Endothelial cell of umbilical vein (primary cell): ENCODE results near the gene CACNA1S. TPM values are rescaled to one million over a fixed set of nuclear protein-coding genes. Genes with fewer than 3 reads are reported as not detected.

Source experiments
- BruUV-seq: library from RNA; stranded (reverse); fragments of 400-500 nt; replicated peaks from 2 replicates; lab custom pipeline; 2021; lab: Mats Ljungman, UMichigan
- CTCF ChIA-PET: fragments of 300-600, 350-600 bp; sonication (Branson Sonifier 250); formaldehyde crosslinking; loops from one replicate; lab custom pipeline; 2021; ENCODE audit warnings: antibody characterized with exemption, inconsistent platforms; lab: Charles Lee
- POLR2A ChIA-PET: fragments of 300-600, 350-600 bp; sonication (Branson Sonifier 250); formaldehyde crosslinking; loops from one replicate; lab custom pipeline; 2021; ENCODE audit warnings: antibody characterized with exemption, inconsistent platforms; lab: Charles Lee
- DNase-seq: peaks from one replicate; pipeline ENCODE4 v3.0.0-alpha.2; 2011; ENCODE audit warnings: low read depth, low spot score
- FAIRE-seq: peaks from 2 replicates; lab custom pipeline; 2011; peaks lifted over from hg19 to GRCh38; lab: Jason Lieb, UNC
- H2AFZ ChIP-seq: 2 replicates; pipeline ENCODE4 v1.6.0; 2012; ENCODE audit warnings: low read depth, low read length, control low read depth, inconsistent platforms
- H3K27ac ChIP-seq: 2 replicates; pipeline ENCODE4 v1.5.1; 2011; ENCODE audit warnings: low read depth, mild to moderate bottlenecking, control low read depth, low read length, moderate library complexity; ENCODE audit not compliant: insufficient read depth
- H3K27me3 ChIP-seq, 2 experiments: 2 replicates each; pipeline versions ENCODE4 v1.6.0 to v1.6.1; 2011; ENCODE audit warnings: low read length in 2 of 2, mixed read lengths in 1 of 2; ENCODE audit not compliant: control insufficient read depth in 2 of 2, insufficient read depth in 2 of 2
- H3K36me3 ChIP-seq, 2 experiments: 2 replicates in 1 of 2; 3 replicates in 1 of 2; pipeline ENCODE4 v1.5.1; 2011; ENCODE audit warnings: low read length in 2 of 2, mild to moderate bottlenecking in 1 of 2, moderate library complexity in 1 of 2; ENCODE audit not compliant: control insufficient read depth in 2 of 2, insufficient read depth in 2 of 2; ENCODE audit errors: extremely low read depth in 1 of 2
- H3K4me1 ChIP-seq: 3 replicates; pipeline ENCODE4 v1.5.1; 2011; ENCODE audit warnings: mild to moderate bottlenecking, low read length; ENCODE audit not compliant: control insufficient read depth, insufficient read depth; ENCODE audit errors: extremely low read depth
- H3K4me2 ChIP-seq: 2 replicates; pipeline ENCODE4 v1.6.1; 2011; ENCODE audit warnings: low read length, control low read depth, mixed read lengths; ENCODE audit not compliant: insufficient read depth
- H3K4me3 ChIP-seq, 3 experiments: fragments of 200-600 bp in 1 of 3; sonication (generic), shearing (Covaris generic) in 1 of 3; replicated peaks in 1 of 3; 2 replicates each; pipeline ENCODE4 v1.5.1; 2011 to 2016; ENCODE audit warnings: control low read depth in 3 of 3, low read length in 3 of 3, mild to moderate bottlenecking in 2 of 3, inconsistent platforms in 1 of 3, low read depth in 1 of 3, moderate library complexity in 1 of 3; ENCODE audit not compliant: insufficient read depth in 1 of 3
- H3K79me2 ChIP-seq: 2 replicates; pipeline ENCODE4 v1.6.0; 2012; ENCODE audit warnings: low read length, inconsistent platforms; ENCODE audit not compliant: control insufficient read depth, insufficient read depth
- H3K9ac ChIP-seq: replicated peaks from 2 replicates; pipeline ENCODE3; 2011; ENCODE audit warnings: low read length, control low read depth; ENCODE audit not compliant: insufficient read depth; ENCODE audit errors: extremely low read depth
- H3K9me1 ChIP-seq: replicated peaks from 3 replicates; pipeline ENCODE4 v1.6.0; 2011; ENCODE audit warnings: mild to moderate bottlenecking, low read length; ENCODE audit not compliant: control insufficient read depth, insufficient read depth; ENCODE audit errors: extremely low read depth
- H3K9me3 ChIP-seq: replicated peaks from 2 replicates; pipeline ENCODE4 v1.5.1; 2012; ENCODE audit warnings: low read length, inconsistent platforms; ENCODE audit not compliant: control insufficient read depth, insufficient read depth
- H4K20me1 ChIP-seq: replicated peaks from 2 replicates; pipeline ENCODE3; 2011; ENCODE audit warnings: mild to moderate bottlenecking, low read length; ENCODE audit not compliant: control insufficient read depth, insufficient read depth; ENCODE audit errors: extremely low read depth
- CTCF ChIP-seq, 2 donors: IDR thresholded peaks; 1 replicate in 1 of 2; 2 replicates in 1 of 2; pipeline ENCODE4 v1.5.1; 2011; ENCODE audit warnings: low read length in 2 of 2, mild to moderate bottlenecking in 2 of 2, moderate library complexity in 2 of 2, control low read depth in 1 of 2, inconsistent platforms in 1 of 2, low read depth in 1 of 2; ENCODE audit not compliant: insufficient read depth in 1 of 2; ENCODE audit errors: extremely low read depth in 1 of 2
- FOS ChIP-seq: IDR thresholded peaks from 2 replicates; pipeline ENCODE4 v1.6.1; 2011; ENCODE audit warnings: mild to moderate bottlenecking, low read length, moderate library complexity, borderline replicate concordance; ENCODE audit not compliant: insufficient read depth
- JUN ChIP-seq: IDR thresholded peaks from 2 replicates; pipeline ENCODE4 v1.6.1; 2011; ENCODE audit warnings: borderline replicate concordance, low read depth; ENCODE audit not compliant: insufficient read length, insufficient read depth
- MAX ChIP-seq: IDR thresholded peaks from 2 replicates; pipeline ENCODE4 v1.6.1; 2011; ENCODE audit not compliant: insufficient read depth, insufficient read length
- POLR2AphosphoS5 ChIP-seq: IDR thresholded peaks from 2 replicates; pipeline ENCODE4 v1.6.1; 2012; ENCODE audit warnings: low read depth, mild to moderate bottlenecking, control low read depth, low read length, moderate library complexity; ENCODE audit not compliant: insufficient read depth
- dilution Hi-C: fragments of 300-500 bp; cut with MboI; formaldehyde crosslinking; loops from one replicate; pipeline ENCODE4 v1.15.0; 2019; ENCODE audit warnings: low sequenced_read_pairs; ENCODE audit not compliant: extremely low pct_ligation_motif_present
- intact Hi-C: fragments of 100-400 bp; cut with micrococcal nuclease; formaldehyde crosslinking; loops from one replicate; pipeline ENCODE4 v1.10.0; 2022
- polyA plus RNA-seq, 4 experiments: library from polyadenylated mRNA; depleted of rRNA in 3 of 4; stranded (reverse) in 3 of 4; unstranded in 1 of 4; fragments of >200 nt; gene quantifications; 2 replicates each; pipeline versions ENCODE4 v1.2.1 to v1.2.3, GENCODE V29; 2011 to 2012; ENCODE audit warnings: missing spikeins in 1 of 4
- total RNA-seq: library from RNA; stranded (reverse); gene quantifications from 2 replicates; pipeline ENCODE4 v1.2.3, GENCODE V29; 2021

The CACNA1S gene
- total and polyA plus RNA-seq, 2 donors (not counting 3 experiments of a cell fraction or from before 2014, with no cell fraction given) = not detected

- no peak overlapping the region for H3K4me3 ChIP-seq
- no peaks in the 10 kb centered on the region for H3K4me1 ChIP-seq
- H3K4me2 ChIP-seq = no peak overlapping the region
- H3K9me1 ChIP-seq = no peaks in the 10 kb centered on the region
- no peaks in the 10 kb centered on the region for H3K9me3 ChIP-seq
- no peaks in the 10 kb centered on the region for H3K79me2 ChIP-seq
- FAIRE-seq = no peak
- DNase-seq = no peak
- no peak for TF ChIP-seq JUN
- no peak for TF ChIP-seq CTCF (IDR thresholded peaks at IDR 0.05; ENCODE audit: extremely low read depth in 1 of 2, insufficient read depth in 1 of 2, low read depth in 1 of 2, low read length in 2 of 2)
- TF ChIP-seq POLR2AphosphoS5 = no peak
- TF ChIP-seq MAX = no peak
- no peak for TF ChIP-seq FOS
- intact Hi-C loops (no loop called here), dilution Hi-C loops (no loop called here)
- no peak overlapping the region for H3K27ac ChIP-seq
- peaks cover 7% of the 10 kb centered on the region in 2 experiments for H3K27me3 ChIP-seq
- no peaks in the 10 kb centered on the region for H3K36me3 ChIP-seq
- no TSS peak for BruUV-seq
- no peaks in the 10 kb centered on the region for H4K20me1 ChIP-seq
- no peak overlapping the region for H2AFZ ChIP-seq
- ChIA-PET POLR2A (no interaction called here), CTCF (interaction anchor here (1.2 to 2.7 kb wide), 5 partner anchors 8 to 108 kb away, joined by 4 to 15 read pairs (median 8); no protein-coding TSS in a partner anchor)
- no peak overlapping the region for H3K9ac ChIP-seq
Measured at GRCh38 chr1:201080135-201080534, 32.1 kb downstream of the CACNA1S start.
